ENCODE measurements around the gene TRIP6.

GRCh38 chr7:100887516-100888290, 20.5 kb downstream of the TRIP6 start:
- TF ChIP-seq, protein P1, sequence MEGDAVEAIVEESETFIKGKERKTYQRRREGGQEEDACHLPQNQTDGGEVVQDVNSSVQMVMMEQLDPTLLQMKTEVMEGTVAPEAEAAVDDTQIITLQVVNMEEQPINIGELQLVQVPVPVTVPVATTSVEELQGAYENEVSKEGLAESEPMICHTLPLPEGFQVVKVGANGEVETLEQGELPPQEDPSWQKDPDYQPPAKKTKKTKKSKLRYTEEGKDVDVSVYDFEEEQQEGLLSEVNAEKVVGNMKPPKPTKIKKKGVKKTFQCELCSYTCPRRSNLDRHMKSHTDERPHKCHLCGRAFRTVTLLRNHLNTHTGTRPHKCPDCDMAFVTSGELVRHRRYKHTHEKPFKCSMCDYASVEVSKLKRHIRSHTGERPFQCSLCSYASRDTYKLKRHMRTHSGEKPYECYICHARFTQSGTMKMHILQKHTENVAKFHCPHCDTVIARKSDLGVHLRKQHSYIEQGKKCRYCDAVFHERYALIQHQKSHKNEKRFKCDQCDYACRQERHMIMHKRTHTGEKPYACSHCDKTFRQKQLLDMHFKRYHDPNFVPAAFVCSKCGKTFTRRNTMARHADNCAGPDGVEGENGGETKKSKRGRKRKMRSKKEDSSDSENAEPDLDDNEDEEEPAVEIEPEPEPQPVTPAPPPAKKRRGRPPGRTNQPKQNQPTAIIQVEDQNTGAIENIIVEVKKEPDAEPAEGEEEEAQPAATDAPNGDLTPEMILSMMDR (IDR thresholded peaks at IDR 0.05): no peak
- TF ChIP-seq POLR2A (IDR thresholded peaks at IDR 0.05): no peak
